Measurements from ENCODE around the gene DENND1B. TPM values are rescaled to one million over a fixed set of nuclear protein-coding genes. Genes with fewer than 3 reads are reported as not detected.

DENND1B gene
- total RNA-seq, 1 experiment from 2014 or later, result 9.6 TPM

DNA sequence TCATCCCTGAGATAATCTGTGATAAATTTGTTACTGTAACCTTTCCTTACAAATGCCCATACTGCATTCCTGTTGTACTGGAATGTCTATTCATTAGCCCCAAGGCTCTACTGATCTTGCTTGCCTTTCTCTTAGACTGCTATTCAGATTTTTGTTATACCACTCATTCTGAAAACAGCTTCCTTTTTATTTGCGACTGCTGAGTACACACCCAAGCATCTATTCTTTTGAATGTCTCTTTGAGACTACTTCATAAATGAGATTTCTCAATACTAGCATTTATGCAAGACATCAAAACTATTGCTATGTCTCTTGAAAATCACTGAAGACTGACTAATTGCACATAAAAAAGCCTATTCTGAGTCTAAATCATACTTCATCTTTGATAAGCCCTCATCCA lies 38.6 kb downstream of the DENND1B start (continued):
- TF ChIP-seq YY1 (IDR thresholded peaks at IDR 0.05; ENCODE audit: extremely low read depth, insufficient replicate concordance, low read depth, low read length), result no peak
- no peak for TF ChIP-seq CEBPB (IDR thresholded peaks at IDR 0.05; ENCODE audit: low read depth)
- no peak for TF ChIP-seq SP1 (IDR thresholded peaks at IDR 0.05; ENCODE audit: low read depth)
- no peak for TF ChIP-seq JUND (IDR thresholded peaks at IDR 0.05)
- TF ChIP-seq ZFX (IDR thresholded peaks at IDR 0.05), result no peak

DNA sequence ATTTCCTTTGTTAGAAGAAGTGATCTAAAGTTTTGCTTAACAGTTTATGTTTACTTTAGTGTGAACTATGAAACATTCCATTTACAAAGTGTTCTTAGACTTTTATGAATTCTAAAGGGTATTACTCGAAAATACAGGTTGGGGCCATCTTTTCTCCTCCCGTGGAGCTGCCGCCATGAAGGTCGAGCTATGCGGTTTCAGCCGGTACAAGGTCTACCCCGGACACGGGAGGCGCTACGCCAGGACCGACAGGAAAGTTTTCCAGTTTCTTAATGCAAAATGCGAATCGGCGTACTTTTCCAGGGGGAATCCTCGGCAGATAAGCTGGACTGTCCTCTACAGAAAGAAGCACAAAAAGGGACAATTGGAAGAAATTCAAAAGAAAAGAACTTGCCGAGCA lies 39.8 kb downstream of the DENND1B start:
- RAD21 ChIA-PET (ENCODE audit: low non-redundant PET in 1 of 2, low total read pairs in 2 of 2, uncharacterized antibody in 2 of 2, unreplicated experiment in 2 of 2), result no interaction called here
- POLR2A ChIA-PET, result no interaction called here
- Histone ChIP-seq H3K9me3 (ENCODE audit: control insufficient read depth in 1 of 2, insufficient read depth in 1 of 2, low read depth in 1 of 2, low read length in 2 of 2) (no peaks in the 10 kb centered on the region), H3K36me3 (ENCODE audit: control insufficient read depth in 1 of 2, insufficient read depth in 2 of 2, low read length in 2 of 2) (no peaks in the 10 kb centered on the region), H3K4me2 (ENCODE audit: low read length) (no peak overlapping the region), H3K4me1 (ENCODE audit: control insufficient read depth in 1 of 2, insufficient read depth in 2 of 2, low read length in 2 of 2) (no peaks in the 10 kb centered on the region), H4K20me1 (ENCODE audit: insufficient read depth) (no peaks in the 10 kb centered on the region), H3K9me2 (ENCODE audit: insufficient read depth) (no peaks in the 10 kb centered on the region), H3K79me2 (ENCODE audit: insufficient read depth, low read length) (no peaks in the 10 kb centered on the region), H3K9ac (ENCODE audit: low read length) (no peak overlapping the region), H3K4me3 (replicated peaks in 1 of 2; ENCODE audit: low read depth in 1 of 2, low read length in 2 of 2) (no peak overlapping the region), H2AFZ (ENCODE audit: low read depth, low read length, poor library complexity, severe bottlenecking) (no peak overlapping the region), H3K27me3 (ENCODE audit: insufficient read depth, low read length) (no peaks in the 10 kb centered on the region), H3K27ac (ENCODE audit: low read depth, low read length) (no peak overlapping the region)
- no peak for ATAC-seq
- CTCF ChIA-PET, result no interaction called here
- TF ChIP-seq POLR2AphosphoS5 (IDR thresholded peaks at IDR 0.05; ENCODE audit: low read depth, low read length) (no peak), ELF1 (IDR thresholded peaks at IDR 0.05; ENCODE audit: borderline replicate concordance, low read depth) (no peak), FOSL1 (IDR thresholded peaks at IDR 0.05; ENCODE audit: low read depth) (no peak), CEBPB (IDR thresholded peaks at IDR 0.05; ENCODE audit: low read depth) (no peak), POLR2A (IDR thresholded peaks at IDR 0.05; ENCODE audit: borderline replicate concordance, extremely low read depth, insufficient read depth, insufficient read length) (no peak), JUND (IDR thresholded peaks at IDR 0.05) (no peak), EGR1 (IDR thresholded peaks at IDR 0.05; ENCODE audit: low read depth) (no peak), MAX (IDR thresholded peaks at IDR 0.05) (no peak), ATF3 (IDR thresholded peaks at IDR 0.05) (no peak), EZH2phosphoT487 (IDR thresholded peaks at IDR 0.05; ENCODE audit: borderline replicate concordance) (no peak), CBX3 (IDR thresholded peaks at IDR 0.05; ENCODE audit: low read depth) (no peak), TCF7L2 (IDR thresholded peaks at IDR 0.05; ENCODE audit: borderline replicate concordance, extremely low read depth, insufficient read depth, insufficient read length) (no peak), ZFX (IDR thresholded peaks at IDR 0.05) (no peak), REST (IDR thresholded peaks at IDR 0.05; ENCODE audit: low read depth) (no peak), SIN3A (IDR thresholded peaks at IDR 0.05; ENCODE audit: low read depth) (no peak)
- TF ChIP-seq, protein P1, sequence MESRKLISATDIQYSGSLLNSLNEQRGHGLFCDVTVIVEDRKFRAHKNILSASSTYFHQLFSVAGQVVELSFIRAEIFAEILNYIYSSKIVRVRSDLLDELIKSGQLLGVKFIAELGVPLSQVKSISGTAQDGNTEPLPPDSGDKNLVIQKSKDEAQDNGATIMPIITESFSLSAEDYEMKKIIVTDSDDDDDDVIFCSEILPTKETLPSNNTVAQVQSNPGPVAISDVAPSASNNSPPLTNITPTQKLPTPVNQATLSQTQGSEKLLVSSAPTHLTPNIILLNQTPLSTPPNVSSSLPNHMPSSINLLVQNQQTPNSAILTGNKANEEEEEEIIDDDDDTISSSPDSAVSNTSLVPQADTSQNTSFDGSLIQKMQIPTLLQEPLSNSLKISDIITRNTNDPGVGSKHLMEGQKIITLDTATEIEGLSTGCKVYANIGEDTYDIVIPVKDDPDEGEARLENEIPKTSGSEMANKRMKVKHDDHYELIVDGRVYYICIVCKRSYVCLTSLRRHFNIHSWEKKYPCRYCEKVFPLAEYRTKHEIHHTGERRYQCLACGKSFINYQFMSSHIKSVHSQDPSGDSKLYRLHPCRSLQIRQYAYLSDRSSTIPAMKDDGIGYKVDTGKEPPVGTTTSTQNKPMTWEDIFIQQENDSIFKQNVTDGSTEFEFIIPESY (IDR thresholded peaks at IDR 0.05; ENCODE audit: extremely low read depth, insufficient replicate concordance, low read length), result no peak
- TF ChIP-seq, protein P2, sequence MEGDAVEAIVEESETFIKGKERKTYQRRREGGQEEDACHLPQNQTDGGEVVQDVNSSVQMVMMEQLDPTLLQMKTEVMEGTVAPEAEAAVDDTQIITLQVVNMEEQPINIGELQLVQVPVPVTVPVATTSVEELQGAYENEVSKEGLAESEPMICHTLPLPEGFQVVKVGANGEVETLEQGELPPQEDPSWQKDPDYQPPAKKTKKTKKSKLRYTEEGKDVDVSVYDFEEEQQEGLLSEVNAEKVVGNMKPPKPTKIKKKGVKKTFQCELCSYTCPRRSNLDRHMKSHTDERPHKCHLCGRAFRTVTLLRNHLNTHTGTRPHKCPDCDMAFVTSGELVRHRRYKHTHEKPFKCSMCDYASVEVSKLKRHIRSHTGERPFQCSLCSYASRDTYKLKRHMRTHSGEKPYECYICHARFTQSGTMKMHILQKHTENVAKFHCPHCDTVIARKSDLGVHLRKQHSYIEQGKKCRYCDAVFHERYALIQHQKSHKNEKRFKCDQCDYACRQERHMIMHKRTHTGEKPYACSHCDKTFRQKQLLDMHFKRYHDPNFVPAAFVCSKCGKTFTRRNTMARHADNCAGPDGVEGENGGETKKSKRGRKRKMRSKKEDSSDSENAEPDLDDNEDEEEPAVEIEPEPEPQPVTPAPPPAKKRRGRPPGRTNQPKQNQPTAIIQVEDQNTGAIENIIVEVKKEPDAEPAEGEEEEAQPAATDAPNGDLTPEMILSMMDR (IDR thresholded peaks at IDR 0.05 in 2 of 3, conservative IDR thresholded peaks at IDR 0.05 in 1 of 3; ENCODE audit: borderline replicate concordance in 1 of 3, insufficient read depth in 1 of 3, low read depth in 2 of 3, low read length in 2 of 3), result no peak
- no peak for DNase-seq (ENCODE audit: low read depth, low spot score)
- intact Hi-C loops (cut with micrococcal nuclease), result no loop called here
- BruUV-seq (replicated peaks), result no TSS peak

Measured in HCT116 (cell line).